ENCODE data around the gene PKNOX2.

GRCh38 chr11:125327518-125328224 is 163.1 kb downstream of the PKNOX2 start:
- TF ChIP-seq CTCF (IDR thresholded peaks at IDR 0.05) (no peak), POLR2AphosphoS5 (IDR thresholded peaks at IDR 0.05; ENCODE audit: insufficient read depth in 1 of 2, low read depth in 1 of 2) (no peak)

Measured in vagina (tissue), 2 donors.